Keratinocyte (primary cell): ENCODE measurements around the gene AKAP6. TPM values are rescaled to one million over a fixed set of nuclear protein-coding genes. Genes with fewer than 3 reads are reported as not detected.

ENCODE experiments used
- DNase-seq: peaks from one replicate; pipeline ENCODE4 v3.0.0-alpha.2; 2011; ENCODE audit warnings: low read depth, missing footprints, low spot score
- FAIRE-seq: peaks from 2 replicates; lab custom pipeline; 2011; peaks lifted over from hg19 to GRCh38; lab: Jason Lieb, UNC
- H2AFZ ChIP-seq: 2 replicates; pipeline ENCODE4 v1.6.0; 2012; ENCODE audit warnings: low read length, control low read depth, inconsistent platforms; ENCODE audit not compliant: control insufficient read depth
- H3K27ac ChIP-seq: 2 replicates; pipeline ENCODE4 v1.5.1; 2011; ENCODE audit warnings: low read length; ENCODE audit not compliant: control insufficient read depth, insufficient read depth
- H3K27me3 ChIP-seq: 3 replicates; pipeline ENCODE4 v1.6.0; 2011; ENCODE audit warnings: low read length; ENCODE audit not compliant: control insufficient read depth, insufficient read depth; ENCODE audit errors: extremely low read depth
- H3K36me3 ChIP-seq, 2 experiments: 2 replicates in 1 of 2; 3 replicates in 1 of 2; pipeline ENCODE4 v1.5.1; 2011; ENCODE audit warnings: low read length in 2 of 2, mild to moderate bottlenecking in 1 of 2; ENCODE audit not compliant: control insufficient read depth in 2 of 2, insufficient read depth in 2 of 2; ENCODE audit errors: extremely low read depth in 1 of 2
- H3K4me1 ChIP-seq: 3 replicates; pipeline ENCODE4 v1.5.1; 2011; ENCODE audit warnings: low read length; ENCODE audit not compliant: control insufficient read depth, insufficient read depth; ENCODE audit errors: extremely low read depth
- H3K4me2 ChIP-seq: 3 replicates; pipeline ENCODE4 v1.6.0; 2011; ENCODE audit warnings: low read depth, low read length; ENCODE audit not compliant: control insufficient read depth, insufficient read depth; ENCODE audit errors: extremely low read depth
- H3K4me3 ChIP-seq, 3 experiments: fragments of 200-600 bp in 1 of 3; sonication (generic) in 1 of 3; 2 replicates in 2 of 3; 3 replicates in 1 of 3; pipeline ENCODE4 v1.5.1; 2011 to 2016; ENCODE audit warnings: low read length in 3 of 3, mild to moderate bottlenecking in 3 of 3, control low read depth in 2 of 3, inconsistent platforms in 1 of 3, low read depth in 1 of 3, mixed read lengths in 1 of 3, mixed run types in 1 of 3, moderate library complexity in 1 of 3; ENCODE audit not compliant: control insufficient read depth in 2 of 3, insufficient read depth in 2 of 3; ENCODE audit errors: extremely low read depth in 1 of 3
- H3K79me2 ChIP-seq: 2 replicates; pipeline ENCODE4 v1.6.0; 2012; ENCODE audit warnings: low read length; ENCODE audit not compliant: control insufficient read depth, insufficient read depth
- H3K9ac ChIP-seq: 3 replicates; pipeline ENCODE4 v1.6.0; 2011; ENCODE audit warnings: low read length; ENCODE audit not compliant: control insufficient read depth, insufficient read depth; ENCODE audit errors: extremely low read depth
- H3K9me1 ChIP-seq: 3 replicates; pipeline ENCODE4 v1.6.0; 2011; ENCODE audit warnings: low read length; ENCODE audit not compliant: control insufficient read depth, insufficient read depth; ENCODE audit errors: extremely low read depth
- H3K9me3 ChIP-seq: 2 replicates; pipeline ENCODE4 v1.5.1; 2012; ENCODE audit warnings: low read depth, low read length; ENCODE audit not compliant: control insufficient read depth
- H4K20me1 ChIP-seq: 3 replicates; pipeline ENCODE4 v1.6.0; 2011; ENCODE audit warnings: low read length; ENCODE audit not compliant: control insufficient read depth, insufficient read depth; ENCODE audit errors: extremely low read depth
- CTCF ChIP-seq, 3 experiments: IDR thresholded peaks in 1 of 3; conservative IDR thresholded peaks in 1 of 3; optimal IDR thresholded peaks in 1 of 3; 2 replicates in 2 of 3; 3 replicates in 1 of 3; pipeline versions ENCODE3 to v1.5.1; 2011; ENCODE audit warnings: low read length in 3 of 3, mild to moderate bottlenecking in 3 of 3, moderate library complexity in 2 of 3, control low read depth in 1 of 3, inconsistent platforms in 1 of 3; ENCODE audit not compliant: insufficient read depth in 2 of 3; ENCODE audit errors: extremely low read depth in 1 of 3
- EZH2 ChIP-seq: IDR thresholded peaks from one replicate; pipeline ENCODE4 v1.6.1; 2012; ENCODE audit warnings: inconsistent platforms, mild to moderate bottlenecking, low read length, moderate library complexity
- dilution Hi-C: fragments of 300-500 bp; cut with MboI; formaldehyde crosslinking; loops from one replicate; pipeline ENCODE4 v1.7.0; 2020; ENCODE audit warnings: low sequenced_read_pairs; ENCODE audit not compliant: extremely low pct_ligation_motif_present
- polyA plus RNA-seq, 5 experiments: library from polyadenylated mRNA; depleted of rRNA in 3 of 5; stranded (reverse) in 3 of 5; stranded (forward) in 1 of 5; unstranded in 1 of 5; fragments of >200 nt; gene quantifications; 1 replicate in 1 of 5; 2 replicates in 3 of 5; 3 replicates in 1 of 5; pipeline versions ENCODE4 v1.2.1 to v1.2.3, GENCODE V29; 2011 to 2012; ENCODE audit warnings: missing spikeins in 2 of 5, low read depth in 1 of 5, low replicate concordance in 1 of 5
- small RNA-seq, 3 experiments: library from RNA; depleted of rRNA; stranded (forward); fragments of <200 nt; gene quantifications; one replicate each; pipeline ENCODE3, GENCODE V24; 2012; ENCODE audit warnings: low read depth in 3 of 3, low replicate concordance in 1 of 3; ENCODE audit not compliant: insufficient read length in 3 of 3

Gene AKAP6
- polyA plus RNA-seq, 1 donor (not counting 4 experiments of a cell fraction or from before 2014, with no cell fraction given): 2.0 TPM

GRCh38 chr14:32865827-32866376 is 536.8 kb downstream of the AKAP6 start:
- no peaks in the 10 kb centered on the region for H3K27me3 ChIP-seq
- DNase-seq (no peak), FAIRE-seq (no peak)
- H3K9me3 ChIP-seq: no peaks in the 10 kb centered on the region
- no peaks in the 10 kb centered on the region for H4K20me1 ChIP-seq
- no peak overlapping the region for H2AFZ ChIP-seq
- H3K9me1 ChIP-seq: no peaks in the 10 kb centered on the region
- no peak for TF ChIP-seq CTCF (optimal IDR thresholded peaks at IDR 0.05 in 1 of 3, IDR thresholded peaks at IDR 0.05 in 1 of 3, conservative IDR thresholded peaks at IDR 0.05 in 1 of 3; ENCODE audit: extremely low read depth in 1 of 3, insufficient read depth in 2 of 3, low read length in 3 of 3)
- TF ChIP-seq EZH2: no peak
- no peak overlapping the region for H3K27ac ChIP-seq
- no peak overlapping the region for H3K4me2 ChIP-seq
- dilution Hi-C loops: no loop called here
- no peak overlapping the region for H3K4me3 ChIP-seq
- H3K9ac ChIP-seq: no peak overlapping the region
- no peaks in the 10 kb centered on the region for H3K4me1 ChIP-seq
- H3K79me2 ChIP-seq: no peaks in the 10 kb centered on the region
- H3K36me3 ChIP-seq: no peaks in the 10 kb centered on the region

- no peaks in the 10 kb centered on the region for H3K9me3 ChIP-seq
- DNase-seq (no peak), FAIRE-seq (no peak)
- H3K4me3 ChIP-seq: no peak overlapping the region
- no peaks in the 10 kb centered on the region for H3K36me3 ChIP-seq
- H3K4me1 ChIP-seq: no peaks in the 10 kb centered on the region
- H3K79me2 ChIP-seq: no peaks in the 10 kb centered on the region
- no peak overlapping the region for H3K4me2 ChIP-seq
- no peak overlapping the region for H2AFZ ChIP-seq
- no peaks in the 10 kb centered on the region for H3K9me1 ChIP-seq
- H3K27me3 ChIP-seq: no peaks in the 10 kb centered on the region
- TF ChIP-seq EZH2 (no peak), CTCF (optimal IDR thresholded peaks at IDR 0.05 in 1 of 3, IDR thresholded peaks at IDR 0.05 in 1 of 3, conservative IDR thresholded peaks at IDR 0.05 in 1 of 3; ENCODE audit: extremely low read depth in 1 of 3, insufficient read depth in 2 of 3, low read length in 3 of 3) (no peak)
- H3K9ac ChIP-seq: no peak overlapping the region
- H4K20me1 ChIP-seq: no peaks in the 10 kb centered on the region
- no peak overlapping the region for H3K27ac ChIP-seq
- dilution Hi-C loops: no loop called here
These were observed 554.1 kb downstream of the AKAP6 start for GRCh38 chr14:32883188-32883587.

Small RNAs within 50 kb of the gene (small RNA-seq; reads per million reads assigned to genes)
- 0 reads per million in 3 experiments for gene RN7SL660P

Other genes starting within 250 kb of the AKAP6 start
- gene RNU6-7, start 127.3 kb upstream of the AKAP6 start, polyA plus RNA-seq: not detected in 3 replicates
- gene RNU6-8, start 126.0 kb upstream of the AKAP6 start, polyA plus RNA-seq: not detected in 3 replicates